ENCODE results near the gene TERT. TPM values are rescaled to one million over a fixed set of nuclear protein-coding genes. Genes with fewer than 3 reads are reported as not detected.

TERT gene
- total and polyA plus RNA-seq, 2 experiments from 2014 or later = 0.08 TPM; not detected in 1

GRCh38 chr5:1300581-1301083 lies 5.8 kb upstream of the TERT start:
- no peaks in the 10 kb centered on the region for H4K20me1 ChIP-seq (ENCODE audit: insufficient read depth, poor library complexity, severe bottlenecking)
- no peaks in the 10 kb centered on the region for H3K9me3 ChIP-seq (ENCODE audit: low read depth)
- peaks cover 15% of the 10 kb centered on the region for H3K27me3 ChIP-seq
- no peak overlapping the region for H2AFZ ChIP-seq
- no peaks in the 10 kb centered on the region for H3K9me2 ChIP-seq (replicated peaks; ENCODE audit: insufficient read depth)
- H3K4me3 ChIP-seq = no peak overlapping the region
- H3K27ac ChIP-seq = no peak overlapping the region
- no peaks in the 10 kb centered on the region for H3K36me3 ChIP-seq (replicated peaks; ENCODE audit: insufficient read depth, low read depth)
- H3K4me1 ChIP-seq (ENCODE audit: insufficient read depth) = no peaks in the 10 kb centered on the region
- H3K79me2 ChIP-seq = no peaks in the 10 kb centered on the region
- WGBS (ENCODE audit: low lambda C conversion rate, missing lambda C conversion rate) = 92% methylated on average over 20 of the region's 20 CpGs
- no peak overlapping the region for H3K4me2 ChIP-seq
- no peak for TF ChIP-seq EZH2phosphoT487 (IDR thresholded peaks at IDR 0.05; ENCODE audit: low read depth, severe bottlenecking, unreplicated experiment)
- no peak for TF ChIP-seq EZH2 (IDR thresholded peaks at IDR 0.05; ENCODE audit: borderline replicate concordance)
- no peak for TF ChIP-seq CTCF (IDR thresholded peaks at IDR 0.05; ENCODE audit: poor library complexity)
- DNase-seq (ENCODE audit: low spot score) = peak; percentile 2

- H3K4me2 ChIP-seq = no peak overlapping the region
- H3K9me2 ChIP-seq (replicated peaks; ENCODE audit: insufficient read depth) = no peaks in the 10 kb centered on the region
- peak; percentile 2 for DNase-seq (ENCODE audit: low spot score)
- H4K20me1 ChIP-seq (ENCODE audit: insufficient read depth, poor library complexity, severe bottlenecking) = no peaks in the 10 kb centered on the region
- no peaks in the 10 kb centered on the region for H3K4me1 ChIP-seq (ENCODE audit: insufficient read depth)
- H2AFZ ChIP-seq = no peak overlapping the region
- 90% methylated on average over 17 of the region's 17 CpGs for WGBS (ENCODE audit: low lambda C conversion rate, missing lambda C conversion rate)
- no peak overlapping the region for H3K27ac ChIP-seq
- TF ChIP-seq EZH2 (IDR thresholded peaks at IDR 0.05; ENCODE audit: borderline replicate concordance) = no peak
- no peak for TF ChIP-seq EZH2phosphoT487 (IDR thresholded peaks at IDR 0.05; ENCODE audit: low read depth, severe bottlenecking, unreplicated experiment)
- no peak for TF ChIP-seq CTCF (IDR thresholded peaks at IDR 0.05; ENCODE audit: poor library complexity)
- H3K79me2 ChIP-seq = no peaks in the 10 kb centered on the region
- no peaks in the 10 kb centered on the region for H3K9me3 ChIP-seq (ENCODE audit: low read depth)
- peaks cover 22% of the 10 kb centered on the region for H3K27me3 ChIP-seq
- no peak overlapping the region for H3K4me3 ChIP-seq
- H3K36me3 ChIP-seq (replicated peaks; ENCODE audit: insufficient read depth, low read depth) = no peaks in the 10 kb centered on the region
Observed at GRCh38 chr5:1299961-1300360, 5.1 kb upstream of the TERT start.

- H3K27ac ChIP-seq = no peak overlapping the region
- H3K36me3 ChIP-seq (replicated peaks; ENCODE audit: insufficient read depth, low read depth) = no peaks in the 10 kb centered on the region
- no peaks in the 10 kb centered on the region for H3K9me2 ChIP-seq (replicated peaks; ENCODE audit: insufficient read depth)
- no peak overlapping the region for H3K4me2 ChIP-seq
- no peaks in the 10 kb centered on the region for H4K20me1 ChIP-seq (ENCODE audit: insufficient read depth, poor library complexity, severe bottlenecking)
- DNase-seq (ENCODE audit: low spot score) = no peak
- H2AFZ ChIP-seq = no peak overlapping the region
- no peaks in the 10 kb centered on the region for H3K79me2 ChIP-seq
- no peaks in the 10 kb centered on the region for H3K9me3 ChIP-seq (ENCODE audit: low read depth)
- 93% methylated on average over 9 of the region's 9 CpGs for WGBS (ENCODE audit: low lambda C conversion rate, missing lambda C conversion rate)
- TF ChIP-seq CTCF (IDR thresholded peaks at IDR 0.05; ENCODE audit: poor library complexity) (no peak), EZH2phosphoT487 (IDR thresholded peaks at IDR 0.05; ENCODE audit: low read depth, severe bottlenecking, unreplicated experiment) (no peak), EZH2 (IDR thresholded peaks at IDR 0.05; ENCODE audit: borderline replicate concordance) (no peak)
- no peak overlapping the region for H3K4me3 ChIP-seq
- peaks cover 22% of the 10 kb centered on the region for H3K27me3 ChIP-seq
- H3K4me1 ChIP-seq (ENCODE audit: insufficient read depth) = no peaks in the 10 kb centered on the region
Observed at GRCh38 chr5:1299511-1299850, 4.6 kb upstream of the TERT start.

All from hepatocyte (in vitro differentiated cells).